SK-N-SH (cell line): ENCODE measurements around the gene ASIC3. TPM values are rescaled to one million over a fixed set of nuclear protein-coding genes. Genes with fewer than 3 reads are reported as not detected.

Experiments
- CTCF ChIA-PET: fragments of 300-600, 350-600 bp; formaldehyde crosslinking; extraction: SDS; loops from one replicate; lab custom pipeline; 2021; lab: Yijun Ruan, JAX
- POLR2A ChIA-PET: fragments of 350-600 bp; sonication (Branson Sonifier 250); formaldehyde crosslinking; extraction: SDS; loops from one replicate; lab custom pipeline; 2020; ENCODE audit warnings: antibody characterized with exemption, inconsistent platforms; lab: Yijun Ruan, JAX
- DNase-seq: peaks from one replicate; pipeline ENCODE4 v3.0.0; 2012
- H2AFZ ChIP-seq: fragments of 200-600 bp; sonication (generic); 2 replicates; pipeline ENCODE4 v1.8.1; 2016; ENCODE audit warnings: antibody characterized with exemption, mild to moderate bottlenecking, low read depth
- H3F3A ChIP-seq: fragments of 200-600 bp; sonication (generic); replicated peaks from 2 replicates; pipeline ENCODE3; 2016; ENCODE audit warnings: antibody characterized with exemption, mild to moderate bottlenecking; ENCODE audit not compliant: insufficient read depth
- H3K27ac ChIP-seq, 2 experiments: fragments of 200-500 bp in 1 of 2; fragments of 200-600 bp in 1 of 2; sonication (Bioruptor generic) in 1 of 2; sonication (generic), shearing (Covaris generic) in 1 of 2; 2 replicates each; pipeline versions ENCODE4 v1.5.1 to v1.6.1; 2014 to 2016; ENCODE audit warnings: low read depth in 2 of 2, inconsistent platforms in 1 of 2, low read length in 1 of 2, mild to moderate bottlenecking in 1 of 2, mixed read lengths in 1 of 2
- H3K27me3 ChIP-seq: fragments of 200-600 bp; sonication (generic), shearing (Covaris generic); 2 replicates; pipeline ENCODE4 v1.6.1; 2016; ENCODE audit warnings: mixed run types; ENCODE audit not compliant: insufficient read depth
- H3K36me3 ChIP-seq, 2 experiments: fragments of 200-500 bp in 1 of 2; fragments of 200-600 bp in 1 of 2; sonication (Bioruptor generic) in 1 of 2; sonication (generic) in 1 of 2; replicated peaks in 1 of 2; 2 replicates each; pipeline versions ENCODE3 to v1.5.1; 2014 to 2016; ENCODE audit warnings: low read length in 1 of 2, mild to moderate bottlenecking in 1 of 2; ENCODE audit not compliant: insufficient read depth in 2 of 2, control insufficient read depth in 1 of 2
- H3K4me1 ChIP-seq, 2 experiments: fragments of 200-500 bp in 1 of 2; fragments of 200-600 bp in 1 of 2; sonication (Bioruptor generic) in 1 of 2; sonication (generic), shearing (Covaris generic) in 1 of 2; 2 replicates each; pipeline versions ENCODE4 v1.5.1 to v1.6.1; 2014 to 2016; ENCODE audit warnings: low read depth in 1 of 2, low read length in 1 of 2, mixed run types in 1 of 2; ENCODE audit not compliant: insufficient read depth in 2 of 2, control insufficient read depth in 1 of 2
- H3K4me2 ChIP-seq: fragments of 200-600 bp; sonication (generic), shearing (Covaris generic); 2 replicates; pipeline ENCODE4 v1.6.1; 2017; ENCODE audit warnings: mixed run types
- H3K4me3 ChIP-seq, 2 experiments: fragments of 200-500 bp in 1 of 2; fragments of 200-600 bp in 1 of 2; sonication (Bioruptor generic) in 1 of 2; sonication (generic), shearing (Covaris generic) in 1 of 2; 2 replicates each; pipeline versions ENCODE4 v1.5.1 to v1.8.1; 2014 to 2016; ENCODE audit warnings: low read depth in 2 of 2, inconsistent platforms in 1 of 2, low read length in 1 of 2, mild to moderate bottlenecking in 1 of 2, mixed read lengths in 1 of 2, moderate library complexity in 1 of 2
- H3K79me2 ChIP-seq: fragments of 200-600 bp; sonication (generic); 2 replicates; pipeline ENCODE4 v1.8.1; 2017; ENCODE audit warnings: mild to moderate bottlenecking; ENCODE audit not compliant: insufficient read depth
- H3K9ac ChIP-seq: fragments of 200-600 bp; sonication (generic); 2 replicates; pipeline ENCODE4 v1.6.1; 2017; ENCODE audit warnings: mixed run types
- H3K9me2 ChIP-seq: fragments of 200-600 bp; sonication (generic); 2 replicates; pipeline ENCODE4 v1.6.1; 2017; ENCODE audit warnings: mixed run types
- H3K9me3 ChIP-seq: fragments of 200-600 bp; sonication (generic); 2 replicates; pipeline ENCODE4 v1.6.1; 2017; ENCODE audit warnings: mixed run types, mild to moderate bottlenecking, moderate library complexity
- H4K20me1 ChIP-seq: fragments of 200-600 bp; sonication (generic); 2 replicates; pipeline ENCODE4 v1.6.1; 2017; ENCODE audit warnings: mild to moderate bottlenecking, mixed run types; ENCODE audit not compliant: insufficient read depth
- CHD2 ChIP-seq: fragments of 150-350 bp; IDR thresholded peaks from 2 replicates; pipeline ENCODE4 v1.6.1; 2018; ENCODE audit warnings: low read length; ENCODE audit not compliant: partially characterized antibody
- CTCF ChIP-seq: fragments of 200-600 bp; sonication (generic); IDR thresholded peaks from 2 replicates; pipeline ENCODE4 v1.6.1; 2017; ENCODE audit warnings: antibody characterized with exemption, mild to moderate bottlenecking, moderate library complexity
- ELF1 ChIP-seq: IDR thresholded peaks from 2 replicates; pipeline ENCODE4 v1.4.0; 2012
- EP300 ChIP-seq, 2 experiments: IDR thresholded peaks; 2 replicates each; pipeline versions ENCODE4 v1.4.0 to v1.6.1; 2012; ENCODE audit warnings: borderline replicate concordance in 1 of 2, low read depth in 1 of 2, low read length in 1 of 2
- FOSL2 ChIP-seq: IDR thresholded peaks from 2 replicates; pipeline ENCODE4 v1.4.0; 2012; ENCODE audit warnings: low read depth, mild to moderate bottlenecking, moderate library complexity, borderline replicate concordance
- FOXM1 ChIP-seq: IDR thresholded peaks from 2 replicates; pipeline ENCODE4 v1.4.0; 2012; ENCODE audit warnings: low read depth, mild to moderate bottlenecking
- GATA2 ChIP-seq: sonication (generic); formaldehyde crosslinking; IDR thresholded peaks from 2 replicates; pipeline ENCODE4 v1.5.0; 2020; ENCODE audit warnings: mild to moderate bottlenecking, missing genetic modification reagents
- IRF3 ChIP-seq: fragments of 150-350 bp; IDR thresholded peaks from 2 replicates; pipeline ENCODE4 v1.6.1; 2016; ENCODE audit warnings: mild to moderate bottlenecking, low read depth, low read length
- MAX ChIP-seq: IDR thresholded peaks from 2 replicates; pipeline ENCODE4 v1.4.0; 2012; ENCODE audit warnings: low read depth
- MEF2A ChIP-seq: IDR thresholded peaks from 2 replicates; pipeline ENCODE4 v1.4.0; 2012; ENCODE audit warnings: low read depth, borderline replicate concordance
- NRF1 ChIP-seq: IDR thresholded peaks from 2 replicates; pipeline ENCODE4 v1.6.1; 2012; ENCODE audit warnings: low read depth, mild to moderate bottlenecking, low read length
- PBX3 ChIP-seq: IDR thresholded peaks from 2 replicates; pipeline ENCODE4; 2012
- RAD21 ChIP-seq: IDR thresholded peaks from 2 replicates; pipeline ENCODE4 v1.6.1; 2012; ENCODE audit warnings: mild to moderate bottlenecking, low read length
- RCOR1 ChIP-seq: fragments of 150-350 bp; IDR thresholded peaks from 2 replicates; pipeline ENCODE4 v1.6.1; 2017; ENCODE audit warnings: antibody characterized with exemption, low read length
- RFX5 ChIP-seq: IDR thresholded peaks from 2 replicates; pipeline ENCODE4 v1.6.1; 2012; ENCODE audit warnings: mild to moderate bottlenecking, improper control_type of control experiment, low read length
- SIN3A ChIP-seq: IDR thresholded peaks from 2 replicates; pipeline ENCODE4 v1.6.1; 2012; ENCODE audit warnings: low read depth, mild to moderate bottlenecking, low read length, moderate library complexity, borderline replicate concordance
- TAF1 ChIP-seq: IDR thresholded peaks from 2 replicates; pipeline ENCODE4 v1.6.1; 2012; ENCODE audit warnings: low read depth, mild to moderate bottlenecking, low read length, moderate library complexity, borderline replicate concordance
- TEAD4 ChIP-seq: IDR thresholded peaks from 2 replicates; pipeline ENCODE4 v1.4.0; 2012; ENCODE audit warnings: mild to moderate bottlenecking, borderline replicate concordance; ENCODE audit not compliant: insufficient read depth
- YY1 ChIP-seq: IDR thresholded peaks from 2 replicates; pipeline ENCODE4 v1.4.0; 2012; ENCODE audit warnings: low read depth, mild to moderate bottlenecking
- WGBS: methylation state at CpG from one replicate; pipeline ENCODE4 v1.1.6; 2017; ENCODE audit warnings: low lambda C conversion rate; 5-methylcytosine and 5-hydroxymethylcytosine counted together
- polyA plus RNA-seq, 3 experiments: library from polyadenylated mRNA; depleted of rRNA; stranded (reverse); fragments of >200 nt; gene quantifications; 2 replicates each; pipeline ENCODE4 v1.2.3, GENCODE V29; 2012

The ASIC3 gene
- polyA plus RNA-seq, 1 of the 3 experiments (the other 2 are of a cell fraction) = 4.5 TPM

GRCh38 chr7:151091431-151091830 lies 43.1 kb downstream of the ASIC3 start:
- Histone ChIP-seq H3K27ac (no peak overlapping the region), H2AFZ (no peak overlapping the region), H3K4me2 (no peak overlapping the region), H3K9me3 (no peaks in the 10 kb centered on the region), H3K4me1 (peaks cover 15 to 26% of the 10 kb centered on the region in 2 experiments), H3K27me3 (no peaks in the 10 kb centered on the region), H4K20me1 (peaks cover 90% of the 10 kb centered on the region), H3F3A (peaks cover 15% of the 10 kb centered on the region), H3K9me2 (no peaks in the 10 kb centered on the region), H3K9ac (no peak overlapping the region), H3K36me3 (peaks cover 0 to 11% of the 10 kb centered on the region in 2 experiments), H3K4me3 (no peak overlapping the region; a peak in 1 of 4 replicates), H3K79me2 (peaks cover 97% of the 10 kb centered on the region)
- ChIA-PET CTCF (interaction anchor here (0.8 to 21.3 kb wide), 11 partner anchors 18 to 111 kb away, joined by 3 to 474 read pairs (median 3); partner anchors contain the start of gene ASIC3), POLR2A (no interaction called here)
- WGBS = 90% methylated on average over 6 of the region's 6 CpGs
- no peak for DNase-seq
- TF ChIP-seq CTCF (peak; percentile 67), TEAD4 (no peak), RAD21 (peak; percentile 36; the same call in 1 of the 2 replicates)

- TF ChIP-seq MEF2A (no peak), EP300 (IDR thresholded peaks at IDR 0.05; ENCODE audit: borderline replicate concordance in 1 of 2, low read depth in 1 of 2, low read length in 1 of 2) (no peak), PBX3 (no peak), NRF1 (no peak), ELF1 (no peak), TAF1 (no peak), RAD21 (no peak), CHD2 (no peak), FOXM1 (no peak), YY1 (no peak), RFX5 (no peak), RCOR1 (no peak), GATA2 (CRISPR knock-in tag) (no peak), SIN3A (no peak), FOSL2 (no peak), MAX (no peak), IRF3 (no peak)
- no peak overlapping the region for H3K4me2 ChIP-seq
- no peak overlapping the region for H3K27ac ChIP-seq
- H3K4me1 ChIP-seq = peaks cover 15 to 26% of the 10 kb centered on the region in 2 experiments
- H3K9me2 ChIP-seq = no peaks in the 10 kb centered on the region
- no peaks in the 10 kb centered on the region for H3K9me3 ChIP-seq
- H3K79me2 ChIP-seq = peaks cover 100% of the 10 kb centered on the region
- POLR2A ChIA-PET = no interaction called here
- 98% methylated on average over 14 of the region's 14 CpGs for WGBS
- peaks cover 15% of the 10 kb centered on the region for H3F3A ChIP-seq
- peaks cover 94% of the 10 kb centered on the region for H4K20me1 ChIP-seq
- no peaks in the 10 kb centered on the region for H3K27me3 ChIP-seq
- no peak for DNase-seq
- H2AFZ ChIP-seq = no peak overlapping the region
- CTCF ChIA-PET = interaction anchor here (0.8 to 21.3 kb wide), 9 partner anchors 17 to 112 kb away, joined by 3 to 474 read pairs (median 3); no protein-coding TSS in a partner anchor
- H3K9ac ChIP-seq = no peak overlapping the region
- H3K4me3 ChIP-seq = no peak overlapping the region
- H3K36me3 ChIP-seq = peaks cover 3 to 11% of the 10 kb centered on the region in 2 experiments
Measured at GRCh38 chr7:151091988-151092387, 43.7 kb downstream of the ASIC3 start.
